GM19043 (cell line): ENCODE data around the gene CARD11.
"Not testable (repeated sequence)": the region's sequence is repeated elsewhere in the genome, so short reads cannot be mapped to it uniquely, and the experiment has no call there.

ENCODE experiments used
- ATAC-seq: cut with Tn5 transposase; IDR thresholded peaks from one replicate; pipeline ENCODE4 v1.9.1; 2021; ENCODE audit warnings: low read depth; ENCODE audit not compliant: unreplicated experiment

CARD11 gene

GRCh38 chr7:3025616-3026015 is 18.1 kb downstream of the CARD11 start:
- no peak for ATAC-seq

- ATAC-seq: no peak
Observed at GRCh38 chr7:3021825-3022224, 21.8 kb downstream of the CARD11 start.

GRCh38 chr7:3021224-3021623 is 22.4 kb downstream of the CARD11 start:
- ATAC-seq: not testable (repeated sequence)

- no peak for ATAC-seq
Observed at GRCh38 chr7:3020416-3020815, 23.3 kb downstream of the CARD11 start.

GRCh38 chr7:3019801-3020200 is 23.9 kb downstream of the CARD11 start:
- ATAC-seq: no peak

- ATAC-seq: no peak
Observed at GRCh38 chr7:3013975-3014792, 29.5 kb downstream of the CARD11 start.

- ATAC-seq: no peak
Observed at GRCh38 chr7:3011211-3011852, 32.3 kb downstream of the CARD11 start.

GRCh38 chr7:3010161-3010560 is 33.5 kb downstream of the CARD11 start:
- no peak for ATAC-seq

- no peak for ATAC-seq
Observed at GRCh38 chr7:3009086-3009485, 34.6 kb downstream of the CARD11 start.

GRCh38 chr7:3008386-3008785 is 35.3 kb downstream of the CARD11 start:
- no peak for ATAC-seq

GRCh38 chr7:3007696-3008095 is 36.0 kb downstream of the CARD11 start:
- ATAC-seq: no peak

GRCh38 chr7:3005257-3005656 is 38.4 kb downstream of the CARD11 start:
- ATAC-seq: no peak

- no peak for ATAC-seq
Observed at GRCh38 chr7:3003936-3004335, 39.7 kb downstream of the CARD11 start.

- ATAC-seq: no peak
Observed at GRCh38 chr7:3002631-3003030, 41.0 kb downstream of the CARD11 start.

- ATAC-seq: no peak
Observed at GRCh38 chr7:3000566-3000965, 43.1 kb downstream of the CARD11 start.

- ATAC-seq: no peak
Observed at GRCh38 chr7:2999078-2999500, 44.6 kb downstream of the CARD11 start.

- ATAC-seq: no peak
Observed at GRCh38 chr7:2997014-2997413, 46.7 kb downstream of the CARD11 start.

- ATAC-seq: no peak
Observed at GRCh38 chr7:2996141-2996540, 47.5 kb downstream of the CARD11 start.

GRCh38 chr7:2993868-2994267 is 49.8 kb downstream of the CARD11 start:
- ATAC-seq: no peak

- no peak for ATAC-seq
Observed at GRCh38 chr7:2993396-2993795, 50.3 kb downstream of the CARD11 start.

GRCh38 chr7:2990949-2991470 is 52.7 kb downstream of the CARD11 start:
- no peak for ATAC-seq

- no peak for ATAC-seq
Observed at GRCh38 chr7:2986561-2986960, 57.1 kb downstream of the CARD11 start.
